Inflammatory macrophage treated with lipopolysaccharide for 4 hours (primary cell): ENCODE data around the gene LRRC42.

Source experiments
- DNase-seq: peaks from one replicate; pipeline ENCODE4 v3.0.0-alpha.2; 2020

LRRC42 gene

DNA sequence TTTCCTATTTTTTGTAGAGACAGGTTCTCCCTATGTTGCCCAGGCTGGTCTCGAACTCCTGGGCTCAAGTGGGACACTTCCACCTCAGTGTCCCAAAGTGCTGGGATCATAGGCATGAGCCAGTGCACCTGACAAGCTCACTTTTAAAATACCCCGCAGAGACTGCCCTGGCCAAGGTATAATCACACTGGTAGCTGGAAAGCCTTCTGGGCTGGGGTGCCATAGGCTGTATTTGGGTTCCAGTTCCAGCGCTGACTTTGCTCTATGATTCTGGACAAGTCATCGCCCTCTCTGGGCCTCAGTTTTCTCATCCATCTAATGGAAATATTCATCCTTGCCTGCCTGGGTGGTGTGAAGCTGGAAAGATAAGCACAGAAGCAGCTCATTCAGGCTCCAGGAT is 61.5 kb downstream of the LRRC42 start:
- no peak for DNase-seq

DNA sequence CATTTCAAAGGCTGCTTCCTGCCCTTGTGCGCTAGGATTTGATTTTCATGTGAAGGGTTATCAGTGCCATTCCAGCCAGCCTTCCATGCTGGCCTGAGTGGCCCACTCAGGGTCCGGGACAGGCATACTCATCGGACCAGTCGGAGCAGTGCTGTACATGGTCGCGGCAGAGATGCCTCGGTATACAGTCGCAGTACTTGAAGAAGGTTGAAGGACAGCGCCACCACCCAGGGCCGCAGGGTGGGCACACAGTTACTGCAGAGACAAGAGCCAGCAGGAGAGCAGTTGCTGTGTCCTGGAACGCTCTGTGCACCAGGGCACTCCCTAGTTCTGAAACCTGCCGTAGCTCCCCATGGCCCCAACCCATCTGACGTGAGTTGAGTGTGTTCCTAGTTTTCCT is 62.7 kb downstream of the LRRC42 start:
- DNase-seq = no peak

DNA sequence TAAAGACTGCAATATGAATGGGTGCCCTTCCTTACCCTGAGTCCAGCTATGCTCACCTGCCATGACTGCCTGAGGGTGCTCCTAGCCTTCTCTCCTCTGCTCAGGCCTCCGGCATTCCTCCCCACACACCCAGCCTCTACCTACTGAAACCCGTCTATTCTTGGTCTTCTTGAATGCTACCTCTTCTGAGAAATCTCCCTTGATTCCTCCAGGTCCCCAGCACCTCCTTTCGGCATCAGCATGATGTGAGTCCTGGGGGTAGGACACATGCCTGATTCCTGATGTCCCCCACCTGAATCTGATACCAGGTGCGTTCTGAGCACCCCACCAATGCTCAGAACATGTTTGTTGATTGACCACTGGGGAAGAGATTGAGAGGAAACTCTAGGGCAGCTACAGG is 63.3 kb downstream of the LRRC42 start:
- no peak for DNase-seq

DNA sequence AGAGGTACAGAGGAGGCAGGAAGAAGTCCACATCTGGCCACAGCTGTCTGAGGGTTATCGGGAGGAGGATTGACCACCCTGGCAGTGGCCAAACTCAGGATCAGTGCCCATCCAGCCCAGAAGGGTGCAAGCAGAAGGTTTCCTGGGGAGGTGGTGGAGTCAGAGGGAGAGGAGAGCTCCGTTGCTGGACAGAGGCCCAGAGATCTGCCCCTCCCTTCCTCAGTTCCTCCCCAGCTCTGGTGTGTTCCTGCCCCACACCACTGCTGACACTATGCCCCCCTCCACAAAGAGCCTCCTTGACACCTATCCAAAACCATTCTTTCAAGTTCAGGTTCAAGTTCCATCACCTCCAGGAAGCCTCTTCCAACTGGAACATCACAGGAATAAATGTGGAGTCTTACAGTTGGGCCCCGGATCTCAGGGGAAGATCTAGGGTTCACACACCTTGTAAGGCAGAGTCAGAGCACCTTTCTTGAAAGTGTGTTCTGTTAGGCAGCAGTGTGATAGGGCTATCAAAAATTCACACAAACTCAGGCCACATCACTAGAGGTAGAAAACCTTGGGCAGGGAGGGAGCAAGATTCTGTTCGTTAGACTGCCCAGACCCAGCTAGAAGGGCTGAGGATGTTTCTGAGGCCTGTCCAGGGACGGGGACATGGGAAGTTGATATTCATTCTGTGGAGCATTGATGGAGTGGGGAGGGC is 64.4 kb downstream of the LRRC42 start:
- no peak for DNase-seq

DNA sequence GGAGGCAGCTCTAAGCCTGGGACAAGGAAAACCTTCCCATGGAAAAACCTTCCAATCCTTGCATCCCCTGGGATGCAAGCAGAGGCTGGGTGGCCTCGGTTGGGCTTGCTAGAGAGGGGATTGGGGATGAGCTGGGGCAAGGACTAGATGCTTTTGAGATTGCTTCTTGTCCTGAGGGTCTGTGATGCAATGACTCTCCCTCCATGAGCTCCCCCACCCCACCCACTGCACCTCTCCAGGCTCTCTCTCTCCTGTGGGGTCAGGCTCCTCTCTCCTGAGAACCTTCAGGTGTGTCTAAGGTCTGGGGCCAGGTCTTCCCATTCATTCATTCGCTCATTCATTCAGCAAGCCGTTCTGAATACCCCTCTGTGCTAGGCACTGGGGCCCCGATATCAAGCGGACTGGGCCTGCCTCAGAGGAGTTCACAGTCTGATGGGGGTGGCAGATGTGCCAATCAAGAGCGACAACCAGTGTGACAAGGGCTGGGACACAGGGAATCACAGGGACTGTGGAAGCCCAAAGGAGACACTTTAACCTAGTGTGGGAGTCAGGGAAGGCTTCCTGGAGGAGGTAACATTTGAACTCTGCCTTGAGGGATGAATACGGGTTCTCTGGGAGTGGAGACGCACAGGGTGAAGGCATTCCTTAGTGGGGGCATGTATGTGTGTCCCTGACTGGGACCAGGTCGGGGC is 65.3 kb downstream of the LRRC42 start:
- DNase-seq = no peak

DNA sequence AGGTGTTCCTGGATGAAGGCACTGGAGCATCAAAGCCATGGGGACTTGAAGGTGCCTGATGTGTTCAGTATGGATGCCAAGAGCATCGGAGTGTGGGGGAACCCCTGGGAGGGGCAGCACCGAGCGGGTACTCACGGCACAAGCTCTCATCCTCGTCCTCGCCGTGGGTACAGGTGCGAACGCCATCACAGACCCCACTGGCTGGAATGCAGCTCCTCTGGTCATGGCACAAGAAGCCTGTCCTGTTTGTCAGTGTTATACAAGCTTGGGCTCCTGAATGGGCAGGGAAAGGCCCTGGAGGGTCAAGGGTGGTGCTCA is 65.8 kb downstream of the LRRC42 start:
- DNase-seq = no peak

DNA sequence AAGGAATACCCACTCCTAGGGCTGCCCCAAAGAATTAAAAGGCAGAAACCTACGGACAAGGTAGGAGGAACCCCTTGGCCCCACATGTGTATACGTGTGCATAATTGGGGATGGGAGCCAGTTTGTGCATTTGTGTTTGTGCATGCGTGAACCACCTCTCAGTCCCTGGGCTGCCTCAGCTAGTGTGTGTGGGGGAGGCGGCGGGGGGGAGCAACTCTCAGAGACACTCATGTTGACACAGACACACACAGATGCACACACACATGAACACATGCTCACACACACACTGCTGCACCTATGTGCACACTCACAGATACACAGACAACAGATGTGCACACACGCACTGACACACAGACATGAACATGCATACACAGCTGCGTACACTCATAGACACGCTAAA is 66.7 kb downstream of the LRRC42 start:
- no peak for DNase-seq

DNA sequence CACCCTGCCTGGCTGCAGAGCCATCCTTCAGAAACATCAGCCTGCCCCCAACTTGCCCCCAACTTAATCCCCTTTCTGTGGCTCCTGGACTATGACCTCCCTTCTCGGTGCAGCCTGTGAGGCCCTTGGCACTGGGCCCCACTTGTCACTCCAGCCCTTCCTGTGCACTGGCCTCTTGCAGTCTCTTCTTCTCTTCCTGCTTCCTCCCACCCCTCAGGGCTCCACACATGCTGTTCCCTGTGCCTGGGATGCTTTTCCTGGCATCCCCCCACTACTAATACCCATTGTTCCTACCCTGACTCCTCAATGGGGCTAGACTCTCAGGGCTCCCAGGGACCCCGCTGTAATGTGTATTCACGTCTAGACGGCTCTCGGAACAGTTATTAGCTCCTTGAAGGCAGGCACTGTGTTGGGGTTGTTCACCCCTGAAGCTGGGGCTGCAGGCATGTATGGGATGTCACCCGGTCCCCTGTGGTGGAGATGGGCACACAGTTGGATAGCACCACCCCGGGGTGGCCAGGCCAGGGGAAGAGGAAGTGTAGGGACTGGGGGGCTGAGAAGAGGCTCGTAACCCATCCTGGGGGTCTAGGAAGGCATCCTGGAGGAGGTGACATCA is 67.4 kb downstream of the LRRC42 start:
- DNase-seq = no peak

DNA sequence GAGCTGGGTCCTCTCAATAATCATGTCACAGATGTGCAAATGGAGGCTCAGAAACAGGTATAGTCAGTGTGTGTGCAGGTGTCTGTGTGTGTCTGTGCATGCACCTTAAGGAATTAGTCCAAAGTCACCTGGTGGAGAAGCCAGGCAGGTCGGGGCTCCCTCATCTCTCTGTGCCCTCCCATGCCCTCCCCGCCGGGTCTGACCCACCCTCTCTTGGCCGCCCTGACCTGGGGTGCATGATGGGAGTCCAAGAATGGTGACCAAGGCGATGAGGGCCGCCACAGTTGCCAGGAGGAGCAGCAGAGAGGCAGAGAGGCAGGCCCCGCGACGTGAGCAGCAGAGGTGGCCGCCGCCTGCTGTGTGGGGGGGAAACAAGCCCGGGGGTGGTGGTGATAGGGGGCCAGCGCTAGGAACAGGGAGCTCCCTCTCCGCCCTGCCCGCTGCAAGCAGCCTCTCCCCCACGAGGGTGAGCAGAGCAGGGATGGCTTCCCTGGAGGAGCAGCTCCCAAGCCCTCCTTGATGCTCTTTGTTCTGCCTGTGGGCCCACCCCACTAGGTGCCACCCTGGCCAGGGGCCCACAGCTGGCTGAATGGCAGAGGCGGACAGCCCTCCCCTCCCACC is 68.0 kb downstream of the LRRC42 start:
- DNase-seq = no peak

DNA sequence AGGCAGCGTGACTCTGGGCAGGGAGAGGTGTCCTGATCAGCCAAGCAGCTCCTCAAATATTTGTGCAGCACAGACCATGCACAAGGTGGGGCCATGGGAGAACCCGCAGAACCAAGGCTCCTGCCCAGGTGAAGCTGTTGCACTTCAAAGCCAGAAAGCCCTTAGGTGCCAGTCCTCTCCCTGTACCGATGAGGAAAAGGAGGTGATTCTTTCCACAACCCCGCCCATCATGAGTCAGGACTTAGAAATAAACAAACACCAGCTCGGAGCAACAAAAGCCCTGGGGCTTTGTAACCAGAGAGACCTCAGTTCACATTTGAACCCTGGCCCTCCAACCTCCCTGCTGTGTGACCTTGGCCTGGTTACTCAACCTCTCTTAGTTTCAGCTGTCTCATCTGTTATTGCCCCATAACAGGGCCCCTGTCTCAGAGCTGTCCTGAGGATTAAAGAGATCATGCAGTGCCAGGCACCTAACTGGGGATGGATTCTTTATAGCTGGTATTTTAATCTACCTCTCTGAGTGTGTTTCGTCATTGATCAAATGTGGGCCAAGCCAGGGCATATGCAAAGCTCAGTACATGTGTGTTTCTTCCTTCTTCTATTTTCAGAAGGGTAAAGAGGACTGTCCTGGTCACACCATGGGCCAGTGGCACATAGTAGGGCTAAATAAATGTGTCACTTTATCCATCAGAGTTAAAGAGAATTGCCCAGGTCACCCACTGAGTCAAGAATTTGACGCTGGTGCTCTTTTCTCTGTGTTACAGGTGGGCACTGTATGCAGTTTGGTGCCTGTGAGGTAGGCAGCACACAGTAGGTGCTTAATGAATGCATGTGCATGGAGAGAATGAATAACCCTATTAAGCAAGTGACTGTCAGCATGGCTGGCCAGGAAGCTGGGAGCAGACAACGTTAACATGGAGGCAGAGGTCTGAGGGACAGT is 70.5 kb downstream of the LRRC42 start:
- no peak for DNase-seq
